Prostate gland (tissue), 2 donors: ENCODE data around the gene POLR1A. TPM values are rescaled to one million over a fixed set of nuclear protein-coding genes. Genes with fewer than 3 reads are reported as not detected.
A peak's percentile ranks its signal among the peaks of the same experiment; 100 is the strongest.

ENCODE experiments used
- DNase-seq: peaks from one replicate; pipeline ENCODE4 v3.0.0-alpha.2; 2019; ENCODE audit warnings: low spot score
- H3K27ac ChIP-seq, 2 donors: fragments of 200-600 bp; sonication (generic); 2 replicates each; pipeline ENCODE4 v1.5.1; 2017 to 2019
- H3K27me3 ChIP-seq: fragments of 200-600 bp; sonication (generic); replicated peaks from 2 replicates; pipeline ENCODE4 v1.5.1; 2019; ENCODE audit not compliant: insufficient read depth
- H3K36me3 ChIP-seq, 2 donors: fragments of 200-600 bp; sonication (generic); 1 replicate in 1 of 2; 2 replicates in 1 of 2; pipeline versions ENCODE4 v1.5.1 to v1.8.1; 2017 to 2019
- H3K4me1 ChIP-seq: fragments of 200-600 bp; sonication (generic); replicated peaks from 2 replicates; pipeline ENCODE4 v1.5.1; 2019
- H3K4me3 ChIP-seq, 2 donors: fragments of 200-600 bp; sonication (generic); 2 replicates each; pipeline ENCODE4 v1.5.1; 2017 to 2019
- H3K9me3 ChIP-seq: fragments of 200-600 bp; sonication (generic); 2 replicates; pipeline ENCODE4 v1.5.1; 2017
- POLR2A ChIP-seq: fragments of 450-650 bp; IDR thresholded peaks from one replicate; pipeline ENCODE4 v1.6.1; 2016; ENCODE audit warnings: antibody characterized with exemption, mild to moderate bottlenecking
- POLR2AphosphoS5 ChIP-seq: sonication (generic); formaldehyde crosslinking; IDR thresholded peaks from one replicate; pipeline ENCODE4 v1.6.1; 2017; ENCODE audit warnings: antibody characterized with exemption
- WGBS: methylation state at CpG from one replicate; pipeline ENCODE4 v1.1.5; 2018; 5-methylcytosine and 5-hydroxymethylcytosine counted together
- intact Hi-C: fragments of 100-400 bp; cut with DNase I; formaldehyde crosslinking; loops from one replicate; pipeline ENCODE4 v1.14.2; 2022
- total RNA-seq, 2 donors: library from RNA; depleted of rRNA; stranded (reverse); fragments of >200 nt; gene quantifications; one replicate each; pipeline ENCODE4 v1.1.0, GENCODE V29; 2016
- TF ChIP-seq, protein P1 (sequence below), 4 experiments: fragments of 200-600 bp in 2 of 4; fragments of 450-650 bp in 2 of 4; sonication (generic) in 2 of 4; IDR thresholded peaks; 1 replicate in 3 of 4; 2 replicates in 1 of 4; pipeline ENCODE4 v1.5.1; 2016 to 2019; ENCODE audit warnings: antibody characterized with exemption in 4 of 4, mild to moderate bottlenecking in 2 of 4, moderate library complexity in 2 of 4

Gene POLR1A
- total RNA-seq, 2 donors from 2014 or later: 13.0 to 27.4 TPM

DNA sequence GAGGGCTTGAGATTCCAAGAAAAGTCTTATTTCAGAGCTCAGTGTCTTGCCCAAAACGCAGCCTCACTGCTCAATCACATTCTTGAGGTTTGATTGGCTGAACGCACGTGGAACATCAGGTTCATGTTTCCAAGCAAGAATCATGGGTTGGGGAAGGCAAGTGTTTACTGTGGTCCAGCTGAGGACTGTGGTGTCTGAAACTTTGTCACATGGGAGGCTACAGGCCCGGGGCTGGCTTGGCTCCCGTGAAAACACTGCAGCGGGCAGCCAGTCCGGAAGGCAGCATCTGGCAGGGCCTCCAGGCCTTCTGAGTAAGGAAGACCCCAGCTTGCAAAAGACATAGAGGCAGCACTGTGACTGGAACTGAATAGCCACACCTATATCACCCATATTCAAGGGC is 84.7 kb downstream of the POLR1A start:
- Histone ChIP-seq H3K27me3 (no peaks in the 10 kb centered on the region), H3K4me3 (no peak overlapping the region), H3K36me3 (no peaks in the 10 kb centered on the region), H3K9me3 (no peaks in the 10 kb centered on the region), H3K4me1 (no peaks in the 10 kb centered on the region), H3K27ac (no peak overlapping the region)
- TF ChIP-seq POLR2A (no peak), POLR2AphosphoS5 (peak; percentile 4)
- intact Hi-C loops: no loop called here
- DNase-seq: no peak
- WGBS: 41% methylated on average over 7 of the region's 7 CpGs

DNA sequence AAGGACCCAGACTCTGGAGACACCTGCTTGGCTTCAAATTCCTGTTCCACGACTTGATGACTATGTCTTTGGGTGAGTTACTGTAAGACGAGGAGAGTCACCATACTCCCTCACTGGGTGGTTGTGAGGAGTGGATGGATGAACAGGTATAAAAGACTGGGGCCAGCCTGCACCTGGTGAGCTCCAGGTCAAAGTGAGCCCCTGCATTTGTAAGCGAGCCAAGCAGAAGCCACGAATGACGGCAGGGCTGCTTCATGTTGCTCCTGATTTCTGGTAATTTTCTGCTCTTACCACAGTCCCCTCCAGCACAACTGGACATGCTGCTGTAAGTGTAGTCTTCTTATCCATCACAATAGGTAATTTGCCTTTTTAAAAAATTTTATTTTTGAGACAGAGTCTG is 86.6 kb downstream of the POLR1A start:
- Histone ChIP-seq H3K27ac (no peak overlapping the region), H3K4me1 (no peaks in the 10 kb centered on the region), H3K36me3 (no peaks in the 10 kb centered on the region), H3K9me3 (no peaks in the 10 kb centered on the region), H3K27me3 (no peaks in the 10 kb centered on the region), H3K4me3 (no peak overlapping the region)
- intact Hi-C loops: no loop called here
- DNase-seq: no peak
- TF ChIP-seq POLR2A (no peak), POLR2AphosphoS5 (no peak)
- TF ChIP-seq, protein P1, sequence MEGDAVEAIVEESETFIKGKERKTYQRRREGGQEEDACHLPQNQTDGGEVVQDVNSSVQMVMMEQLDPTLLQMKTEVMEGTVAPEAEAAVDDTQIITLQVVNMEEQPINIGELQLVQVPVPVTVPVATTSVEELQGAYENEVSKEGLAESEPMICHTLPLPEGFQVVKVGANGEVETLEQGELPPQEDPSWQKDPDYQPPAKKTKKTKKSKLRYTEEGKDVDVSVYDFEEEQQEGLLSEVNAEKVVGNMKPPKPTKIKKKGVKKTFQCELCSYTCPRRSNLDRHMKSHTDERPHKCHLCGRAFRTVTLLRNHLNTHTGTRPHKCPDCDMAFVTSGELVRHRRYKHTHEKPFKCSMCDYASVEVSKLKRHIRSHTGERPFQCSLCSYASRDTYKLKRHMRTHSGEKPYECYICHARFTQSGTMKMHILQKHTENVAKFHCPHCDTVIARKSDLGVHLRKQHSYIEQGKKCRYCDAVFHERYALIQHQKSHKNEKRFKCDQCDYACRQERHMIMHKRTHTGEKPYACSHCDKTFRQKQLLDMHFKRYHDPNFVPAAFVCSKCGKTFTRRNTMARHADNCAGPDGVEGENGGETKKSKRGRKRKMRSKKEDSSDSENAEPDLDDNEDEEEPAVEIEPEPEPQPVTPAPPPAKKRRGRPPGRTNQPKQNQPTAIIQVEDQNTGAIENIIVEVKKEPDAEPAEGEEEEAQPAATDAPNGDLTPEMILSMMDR (IDR thresholded peaks at IDR 0.05): no peak
- 78% methylated on average over 5 of the region's 5 CpGs for WGBS

DNA sequence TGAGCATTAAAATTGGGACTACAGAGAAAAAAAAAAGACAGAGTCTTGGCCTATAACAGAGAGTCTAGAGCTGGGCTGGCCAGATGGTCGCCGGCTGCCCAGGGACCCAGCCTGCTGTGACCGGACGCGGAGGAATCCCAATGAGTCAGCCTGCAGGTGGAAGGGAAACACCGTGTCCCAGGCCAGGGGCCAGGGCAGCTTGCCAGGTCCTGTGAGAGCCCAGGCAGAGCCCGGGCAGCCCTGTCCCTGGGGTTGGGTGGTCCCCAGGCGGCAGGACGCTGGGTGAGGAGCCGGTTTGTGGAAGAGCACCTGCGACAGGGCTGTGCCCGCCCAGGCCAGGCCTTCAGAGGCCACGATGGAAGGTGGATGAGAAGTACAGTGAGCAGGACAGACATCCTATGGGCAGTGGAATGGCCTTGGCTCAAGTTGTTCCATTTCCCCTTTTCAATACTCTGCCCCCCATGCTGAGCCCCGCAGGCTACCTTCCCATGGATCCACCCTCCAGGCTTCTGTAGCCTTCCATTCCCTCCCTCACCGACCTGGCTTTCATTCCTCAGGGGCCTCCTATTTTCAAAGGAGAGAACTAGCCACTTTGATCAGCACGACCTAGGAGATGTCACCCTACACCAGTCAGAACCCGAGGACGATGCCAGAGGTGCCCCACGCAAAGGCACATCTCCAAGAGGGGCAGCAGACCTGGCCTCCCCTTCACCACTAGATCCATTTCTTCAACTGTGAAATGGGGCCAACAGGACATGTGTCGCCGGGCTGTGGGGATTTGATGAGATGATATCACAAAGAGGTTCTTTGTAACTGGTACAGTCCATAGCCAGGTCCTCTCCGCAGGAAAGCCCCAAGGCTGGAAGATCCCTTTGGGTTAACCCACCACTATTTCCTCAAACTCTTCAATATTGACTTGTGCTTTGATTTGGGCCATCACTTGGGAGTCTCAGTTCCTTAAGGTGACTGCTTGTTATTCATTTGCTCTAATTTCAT is 87.5 kb downstream of the POLR1A start:
- H3K4me1 ChIP-seq: no peaks in the 10 kb centered on the region
- no peak overlapping the region for H3K27ac ChIP-seq
- DNase-seq: peak; percentile 39
- intact Hi-C loops: no loop called here
- H3K4me3 ChIP-seq: no peak overlapping the region
- H3K36me3 ChIP-seq: no peaks in the 10 kb centered on the region
- 64% methylated on average over 22 of the region's 22 CpGs for WGBS
- no peaks in the 10 kb centered on the region for H3K9me3 ChIP-seq
- TF ChIP-seq POLR2AphosphoS5 (peak; percentile 23), POLR2A (no peak)
- no peaks in the 10 kb centered on the region for H3K27me3 ChIP-seq

DNA sequence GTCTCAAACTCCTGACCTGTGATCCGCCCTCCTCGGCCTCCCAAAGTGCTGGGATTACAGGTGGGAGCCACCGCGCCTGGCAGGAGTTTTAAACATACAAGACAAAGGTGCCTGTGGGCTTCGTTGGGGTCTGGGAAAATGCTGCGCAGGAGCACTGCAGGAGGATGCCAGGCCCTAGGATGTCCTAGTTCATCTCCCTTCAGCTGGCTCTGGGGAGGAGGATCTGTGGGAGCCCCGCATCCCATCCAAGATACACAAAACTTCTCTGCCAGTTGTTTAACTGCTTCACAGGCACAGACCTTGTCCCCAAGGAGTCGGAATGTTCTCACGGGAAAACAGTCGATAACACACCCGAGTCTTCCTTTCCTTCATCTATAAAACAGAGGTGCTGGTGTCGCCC is 89.1 kb downstream of the POLR1A start:
- DNase-seq: no peak
- no peak overlapping the region for H3K27ac ChIP-seq
- WGBS: 70% methylated on average over 12 of the region's 12 CpGs

DNA sequence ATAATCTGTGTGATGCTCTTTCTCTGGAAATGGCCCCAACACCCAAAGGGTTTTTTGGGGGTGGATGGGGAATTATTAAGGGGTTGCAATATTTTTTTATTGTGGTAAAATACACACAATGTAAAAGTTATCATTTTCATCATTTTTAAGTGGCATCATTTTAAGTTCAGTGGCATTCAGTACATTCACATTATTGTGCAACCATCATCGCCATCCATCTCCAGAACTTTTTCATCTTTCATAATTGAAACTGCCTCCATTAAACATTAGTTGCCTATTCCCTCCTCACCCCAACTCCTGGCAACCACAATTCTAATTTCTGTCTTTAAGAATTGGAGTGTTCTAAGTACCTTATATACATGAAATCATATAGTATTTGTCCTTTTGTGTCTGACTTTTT is 90.0 kb downstream of the POLR1A start:
- intact Hi-C loops: no loop called here
- TF ChIP-seq, protein P1 (IDR thresholded peaks at IDR 0.05): no peak
- TF ChIP-seq POLR2A: no peak
- no peak for TF ChIP-seq POLR2AphosphoS5
- 88% methylated on average over 1 of the region's 1 CpG for WGBS

More for the DNA sequence above, 89.1 kb downstream of the POLR1A start:
- Histone ChIP-seq H3K27me3 (no peaks in the 10 kb centered on the region), H3K9me3 (no peaks in the 10 kb centered on the region), H3K36me3 (no peaks in the 10 kb centered on the region), H3K4me1 (peaks cover 2% of the 10 kb centered on the region), H3K4me3 (no peak overlapping the region)
- TF ChIP-seq POLR2A (no peak), POLR2AphosphoS5 (no peak)
- TF ChIP-seq, protein P1 (IDR thresholded peaks at IDR 0.05): no peak
- intact Hi-C loops: no loop called here

More for the DNA sequence above, 90.0 kb downstream of the POLR1A start:
- Histone ChIP-seq H3K36me3 (no peaks in the 10 kb centered on the region), H3K27me3 (no peaks in the 10 kb centered on the region), H3K27ac (no peak overlapping the region), H3K4me1 (peaks cover 2% of the 10 kb centered on the region), H3K4me3 (no peak overlapping the region), H3K9me3 (no peaks in the 10 kb centered on the region)
- DNase-seq: no peak
